ENCODE data around the gene PTPN4. TPM values are rescaled to one million over a fixed set of nuclear protein-coding genes. Genes with fewer than 3 reads are reported as not detected.

Gene PTPN4
- total and polyA plus RNA-seq, 2 of the 13 experiments (the other 11 are each of a cell fraction or from before 2014, with no cell fraction given), result 20.3 to 34.6 TPM

- TF ChIP-seq PREB (CRISPR knock-in tag; IDR thresholded peaks at IDR 0.05) (no peak), SNRNP70 (IDR thresholded peaks at IDR 0.05; ENCODE audit: low read depth, low read length) (no peak), ZNF775 (CRISPR knock-in tag; IDR thresholded peaks at IDR 0.05; ENCODE audit: borderline replicate concordance) (no peak; the same call in 1 of the 2 replicates), YY1 (IDR thresholded peaks at IDR 0.05; ENCODE audit: insufficient read depth, insufficient replicate concordance, low read depth, low read length) (peak; percentile 86), RFX3 (CRISPR knock-in tag; IDR thresholded peaks at IDR 0.05) (no peak), ZMYM2 (CRISPR knock-in tag; IDR thresholded peaks at IDR 0.05) (no peak; the same call in 1 of the 2 replicates), SOX5 (CRISPR knock-in tag; IDR thresholded peaks at IDR 0.05; ENCODE audit: borderline replicate concordance) (no peak; the same call in 1 of the 2 replicates), ZSCAN12 (CRISPR knock-in tag; IDR thresholded peaks at IDR 0.05) (peak; percentile 72; the same call in 1 of the 2 replicates), TCF7 (IDR thresholded peaks at IDR 0.05; ENCODE audit: low read depth) (no peak), ASH2L (IDR thresholded peaks at IDR 0.05; ENCODE audit: insufficient read length, low read depth, low read length) (peak; percentile 99), HOMEZ (CRISPR knock-in tag; IDR thresholded peaks at IDR 0.05; ENCODE audit: low read depth) (0 out of 2 replicates have a peak, but pooled peaks have one; percentile 48), ZBTB2 (CRISPR knock-in tag; IDR thresholded peaks at IDR 0.05; ENCODE audit: low read depth) (peak; percentile 94), ZNF17 (CRISPR knock-in tag; IDR thresholded peaks at IDR 0.05) (0 out of 2 replicates have a peak, but pooled peaks have one; percentile 5), KAT2B (IDR thresholded peaks at IDR 0.05; ENCODE audit: borderline replicate concordance, low read depth, low read length) (peak; percentile 26; the same call in 1 of the 2 replicates), ZBTB42 (CRISPR knock-in tag; IDR thresholded peaks at IDR 0.05) (no peak), CENPT (CRISPR knock-in tag; IDR thresholded peaks at IDR 0.05; ENCODE audit: low read depth) (0 out of 2 replicates have a peak, but pooled peaks have one; percentile 55), ZNF780A (CRISPR knock-in tag; IDR thresholded peaks at IDR 0.05) (0 out of 2 replicates have a peak, but pooled peaks have one; percentile 35), ZNF569 (CRISPR knock-in tag; IDR thresholded peaks at IDR 0.05; ENCODE audit: borderline replicate concordance) (no peak), ZKSCAN1 (IDR thresholded peaks at IDR 0.05; ENCODE audit: low read length) (no peak), ZC3H13 (CRISPR knock-in tag; IDR thresholded peaks at IDR 0.05) (peak; percentile 81; the same call in 1 of the 2 replicates), ATF2 (CRISPR knock-in tag; IDR thresholded peaks at IDR 0.05) (no peak; the same call in 1 of the 2 replicates), SAP130 (CRISPR knock-in tag; IDR thresholded peaks at IDR 0.05; ENCODE audit: low read depth) (peak; percentile 85), AGO1 (IDR thresholded peaks at IDR 0.05; ENCODE audit: low read depth, low read length, poor library complexity, severe bottlenecking) (peak; percentile 56), IRX3 (CRISPR knock-in tag; IDR thresholded peaks at IDR 0.05; ENCODE audit: borderline replicate concordance, low read depth) (no peak)
These were observed 253.3 kb downstream of the PTPN4 start, which contains the start of gene EPB41L5 (continued) for GRCh38 chr2:120012771-120013596.

Measured in HepG2 (cell line).